Activated CD4-positive, alpha-beta T cell treated with anti-CD3 and anti-CD28 coated beads, Interleukin-2, amount 50 U/mL, for 4 hours (primary cell): ENCODE data around the gene NAV1.
"Not testable (repeated sequence)": the region's sequence is repeated elsewhere in the genome, so short reads cannot be mapped to it uniquely, and the experiment has no call there.

Experiments used
- DNase-seq, 2 experiments: peaks; one replicate each; pipeline ENCODE4 v3.0.0-alpha.2; 2020

NAV1 gene

DNA sequence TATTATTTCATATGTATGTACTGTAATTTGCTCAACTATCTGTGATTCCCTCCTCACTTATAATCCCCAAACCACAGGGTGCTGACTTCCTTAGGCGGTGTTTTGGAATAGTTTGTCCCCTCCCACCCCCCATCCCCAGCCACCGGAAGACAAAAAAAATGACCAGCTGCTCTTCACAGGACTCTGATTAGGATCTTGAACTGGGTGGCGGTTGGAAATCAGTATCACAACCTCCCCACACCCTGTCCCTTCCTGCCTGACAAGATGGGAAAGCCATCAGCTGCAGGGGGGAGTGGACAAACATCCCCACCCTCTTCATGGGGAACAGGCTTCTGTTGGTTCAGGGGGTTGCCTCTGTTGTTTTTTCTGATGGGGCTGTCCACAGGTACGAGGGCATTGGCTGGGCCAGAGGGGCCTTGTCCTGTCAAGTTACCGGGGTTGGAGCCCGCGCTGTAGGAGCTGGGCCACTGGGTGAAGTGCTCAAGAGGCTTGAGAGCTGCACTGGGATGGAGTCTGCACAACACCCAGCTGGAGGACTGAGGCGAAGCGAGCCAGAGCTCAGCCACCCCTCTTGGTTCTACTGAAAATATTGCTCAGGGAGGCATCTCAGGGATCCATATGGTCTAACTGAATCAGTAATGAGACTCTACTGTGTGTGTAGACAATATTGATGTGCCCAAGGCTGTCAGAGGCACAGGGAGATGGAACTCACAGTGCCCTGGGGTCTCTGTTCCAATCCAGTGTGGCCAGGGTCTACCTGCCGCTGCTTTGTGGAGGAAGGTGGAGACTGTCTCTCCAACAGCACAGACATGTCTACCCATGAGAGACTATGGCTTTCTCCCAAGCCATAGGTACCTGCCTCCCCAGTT lies 28.2 kb downstream of the NAV1 start:
- no peak for DNase-seq

DNA sequence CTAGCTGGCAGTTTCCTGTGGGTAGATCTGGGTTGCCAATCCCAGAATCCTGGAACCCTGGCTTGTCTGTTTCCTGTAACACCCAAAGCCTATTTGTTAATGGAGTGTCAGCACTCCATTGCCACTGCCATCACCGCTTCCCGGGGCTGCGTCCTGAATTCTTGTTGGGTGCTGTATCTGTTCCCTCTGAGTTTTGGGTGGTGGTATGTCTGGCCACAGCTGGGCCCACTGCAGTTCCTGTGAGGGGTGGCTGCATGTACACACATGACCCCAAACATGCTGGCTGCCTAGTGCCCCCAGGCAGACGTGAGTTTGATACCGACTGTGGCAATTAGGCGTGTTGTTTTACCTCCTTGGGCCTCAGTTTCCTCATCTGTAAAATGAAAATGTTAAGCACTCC lies 29.3 kb downstream of the NAV1 start:
- no peak for DNase-seq

DNA sequence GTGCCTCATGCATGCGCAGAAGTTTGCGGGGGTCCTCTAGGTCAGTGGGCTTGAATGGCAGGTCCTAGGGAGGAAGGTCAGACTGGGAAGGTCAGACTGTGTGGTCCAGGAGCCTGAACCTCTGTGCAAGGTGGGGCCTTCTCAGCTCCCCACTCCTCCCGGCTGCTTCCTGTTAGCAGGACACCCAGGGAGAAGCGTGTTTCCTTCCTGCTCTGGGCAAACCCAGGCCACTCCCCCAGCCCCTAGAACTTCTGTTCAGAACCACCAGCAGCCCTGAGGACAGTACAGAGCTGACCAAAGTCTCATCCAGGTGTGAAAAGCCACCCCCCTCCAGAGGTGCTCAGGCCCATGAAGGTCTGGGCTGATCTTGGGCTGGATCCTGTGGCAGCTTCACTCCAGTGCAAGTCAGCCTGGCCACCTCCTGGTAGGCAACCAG lies 29.9 kb downstream of the NAV1 start:
- no peak for DNase-seq

DNA sequence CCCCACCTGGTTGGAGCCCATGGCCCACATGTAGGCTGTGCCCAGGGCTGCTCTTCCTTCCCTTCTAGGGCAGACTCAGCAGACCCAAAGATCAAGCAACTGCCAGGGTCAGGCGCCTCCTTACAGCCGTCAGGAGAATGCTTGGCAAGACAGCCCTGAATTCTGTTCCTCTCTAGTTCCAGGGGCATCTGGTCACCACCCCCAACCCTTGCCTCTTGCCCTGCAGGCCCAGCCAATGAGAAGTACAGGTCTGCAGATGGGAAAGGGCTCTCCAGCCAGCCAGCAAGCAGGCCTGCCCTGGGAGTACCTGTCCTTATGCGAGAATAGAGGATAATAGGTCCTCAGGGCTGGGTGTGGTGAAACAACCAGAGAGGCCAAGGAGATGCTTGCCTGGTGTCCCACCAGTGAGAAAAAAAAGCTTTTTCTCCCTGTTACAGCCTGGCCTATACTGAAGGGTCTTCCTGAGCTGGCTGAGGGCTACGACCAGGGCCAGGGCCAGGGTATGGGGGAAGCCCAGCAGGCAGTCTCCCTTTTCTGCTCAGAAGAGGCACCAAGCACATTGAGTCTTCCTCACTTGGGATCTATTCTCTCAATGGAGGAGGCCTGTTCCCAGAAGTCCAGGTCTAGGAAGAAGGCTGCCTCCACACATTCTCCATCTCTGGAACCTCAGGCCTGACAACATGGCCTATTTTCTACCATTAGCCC lies 31.4 kb downstream of the NAV1 start:
- DNase-seq = no peak

DNA sequence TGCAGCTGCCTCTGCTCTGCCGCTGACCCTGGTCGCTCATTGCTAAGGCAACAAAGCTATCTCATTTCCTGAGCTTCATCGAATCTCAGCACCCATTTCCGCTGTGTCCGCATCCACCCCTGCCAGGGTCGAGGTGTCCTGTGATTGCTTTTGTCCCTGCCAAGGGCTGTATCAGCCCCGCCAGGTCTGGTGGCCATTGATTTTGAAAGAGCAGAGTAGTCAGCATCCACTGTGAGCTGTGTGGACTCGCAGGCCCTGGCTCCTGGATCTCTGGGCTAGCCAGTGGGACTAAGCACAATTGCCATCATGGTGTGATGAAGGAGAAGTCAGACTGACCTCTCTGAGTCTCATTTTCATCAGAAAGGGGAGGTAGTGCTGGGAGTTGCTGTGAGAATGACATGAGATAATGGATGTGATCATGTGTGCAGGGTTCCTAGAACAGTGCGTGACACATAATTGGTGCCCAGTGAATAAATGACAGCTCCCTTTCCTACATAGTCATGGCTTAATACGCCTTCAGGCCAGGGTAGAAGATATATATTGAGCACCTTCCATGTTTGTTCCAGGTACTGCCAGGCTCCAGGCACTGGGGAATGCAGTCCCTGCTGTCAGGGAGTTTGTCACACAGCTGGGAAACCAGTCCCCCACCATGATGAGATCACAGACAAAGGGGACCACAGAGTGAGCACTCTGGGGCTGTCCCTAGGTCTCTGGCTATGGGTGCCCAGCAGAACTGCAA lies 32.1 kb downstream of the NAV1 start:
- no peak for DNase-seq

DNA sequence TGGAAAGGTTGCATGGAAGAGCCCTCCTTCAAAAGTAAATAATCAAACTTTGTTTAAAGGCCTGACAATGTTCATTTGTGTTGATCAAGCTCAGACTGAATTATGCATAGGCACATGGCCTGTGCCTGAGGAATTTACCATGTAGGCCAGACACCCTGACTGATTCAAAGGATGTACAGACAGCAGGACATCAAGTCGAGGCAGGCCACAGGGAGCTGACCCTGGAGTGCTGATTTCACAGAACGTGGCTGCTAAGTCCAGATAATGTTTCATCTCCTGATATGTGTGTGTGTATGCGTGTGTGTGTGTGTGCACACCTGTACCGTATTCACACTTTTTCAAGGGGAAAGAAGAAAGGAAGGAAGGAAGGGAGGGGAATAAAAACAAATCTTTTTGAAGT lies 34.1 kb downstream of the NAV1 start:
- DNase-seq = no peak

DNA sequence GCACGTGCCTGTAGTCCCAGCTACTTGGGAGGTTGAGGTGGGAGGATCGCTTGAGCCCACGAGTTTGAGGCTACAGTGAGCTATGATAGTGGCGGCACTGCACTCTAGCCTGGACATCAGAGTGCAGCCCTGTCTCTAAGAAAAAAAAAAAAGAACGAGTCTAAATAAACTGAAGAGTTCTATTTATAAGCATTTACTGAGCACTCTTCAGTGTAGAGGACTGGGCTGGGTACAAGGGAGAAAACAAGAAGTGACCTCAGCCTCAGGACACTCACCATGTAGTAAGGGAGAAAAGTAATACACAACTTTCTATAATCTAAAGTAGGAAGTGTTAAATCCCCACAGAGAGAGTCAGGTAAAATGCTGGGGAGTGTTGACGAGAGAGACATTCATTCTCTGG lies 35.0 kb downstream of the NAV1 start:
- no peak for DNase-seq

DNA sequence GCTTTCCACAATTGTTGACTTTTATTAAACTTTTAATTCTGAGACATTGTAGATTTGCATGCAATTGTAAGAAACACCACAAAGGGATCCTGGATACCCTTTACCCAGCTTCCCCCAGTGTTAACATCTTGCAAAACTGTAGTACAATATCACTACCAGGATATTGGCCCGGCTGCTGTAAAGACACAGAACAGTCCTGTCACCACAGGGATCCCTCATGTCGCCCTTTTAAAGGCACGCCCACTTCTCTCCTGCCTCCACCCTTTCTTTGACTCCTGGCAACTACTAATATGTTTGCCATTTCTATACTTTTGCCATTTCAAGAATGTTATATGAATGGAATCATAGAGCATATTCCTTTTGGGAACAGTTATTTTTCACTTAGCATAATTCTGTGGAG lies 37.0 kb downstream of the NAV1 start:
- no peak for DNase-seq

DNA sequence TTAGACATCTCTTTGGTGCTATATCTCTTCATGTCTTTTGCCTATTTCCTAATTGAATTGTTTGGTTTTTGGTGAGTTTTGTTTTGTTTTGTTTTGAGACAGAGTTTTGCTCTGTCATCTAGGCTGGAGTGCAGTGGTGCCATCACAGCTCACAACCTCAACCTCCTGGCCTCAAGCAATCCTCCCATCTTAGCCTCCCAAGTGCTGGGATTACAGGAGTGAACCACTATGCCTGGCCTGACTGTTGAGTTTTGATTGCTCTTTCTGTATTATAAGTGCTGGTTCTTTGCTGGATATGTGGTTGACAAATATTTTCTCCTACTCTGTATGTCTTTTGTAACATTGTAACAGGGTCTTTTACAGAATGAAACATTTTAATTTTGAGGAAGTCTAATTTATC lies 38.0 kb downstream of the NAV1 start:
- no peak for DNase-seq

DNA sequence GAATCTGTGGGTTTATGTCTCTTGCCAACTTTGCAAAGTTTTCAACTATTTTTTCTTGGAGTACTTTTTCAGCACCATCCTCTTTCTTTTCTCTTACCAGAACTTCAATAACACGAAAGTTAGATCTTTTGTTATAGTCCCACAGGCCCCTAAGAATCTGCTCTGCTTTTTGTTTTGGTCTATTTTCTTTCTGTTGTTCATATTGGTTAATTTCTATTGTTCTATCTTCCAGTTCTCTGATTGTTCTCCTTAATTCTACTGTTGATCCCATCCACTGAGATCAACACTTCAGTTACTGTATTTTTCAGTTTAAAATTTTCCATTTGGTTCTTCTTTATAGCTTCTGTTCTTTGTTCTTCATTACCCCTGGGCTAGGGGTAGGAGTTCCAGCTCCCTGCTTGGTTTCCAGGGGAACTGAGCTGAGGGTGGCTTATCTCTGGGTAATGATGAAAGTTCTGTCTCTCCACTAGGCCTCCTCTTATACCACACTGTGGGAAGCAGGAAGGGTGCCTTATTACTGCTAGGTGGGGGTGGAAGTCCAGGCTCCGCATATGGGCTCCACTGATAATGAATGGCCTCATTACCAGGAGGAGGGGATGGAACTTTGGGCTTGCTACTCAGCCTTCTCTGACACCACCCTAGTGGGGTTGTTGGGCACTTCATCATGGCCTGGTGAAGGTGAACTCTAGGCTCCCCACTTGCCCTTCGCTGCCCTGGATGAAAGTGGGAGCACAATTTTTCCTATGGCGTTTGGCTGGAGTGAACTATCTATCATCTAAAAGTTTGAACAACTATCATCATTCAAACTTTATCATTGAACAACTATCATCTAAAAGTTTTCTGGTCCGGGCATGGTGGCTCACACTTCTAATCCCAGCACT lies 39.3 kb downstream of the NAV1 start:
- no peak for DNase-seq

DNA sequence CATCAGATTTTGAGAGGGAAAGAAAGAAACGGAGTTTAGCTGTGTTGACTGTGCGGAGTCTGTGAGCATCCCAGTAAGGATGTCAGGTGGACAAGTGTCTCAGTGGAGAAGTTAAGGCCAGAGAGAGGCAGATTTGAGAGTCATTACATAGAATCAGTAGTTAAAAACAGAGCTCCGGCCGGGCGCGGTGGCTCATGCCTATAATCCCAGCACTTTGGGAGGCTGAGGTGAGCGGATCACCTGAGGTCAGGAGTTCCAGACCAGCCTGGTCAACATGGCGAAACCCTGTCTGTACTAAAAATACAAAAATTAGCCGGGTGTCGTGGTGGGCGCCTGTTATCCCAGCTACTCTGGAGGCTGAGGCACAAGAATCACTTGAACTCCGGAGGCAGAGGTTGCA lies 42.4 kb downstream of the NAV1 start:
- not testable (repeated sequence) for DNase-seq

DNA sequence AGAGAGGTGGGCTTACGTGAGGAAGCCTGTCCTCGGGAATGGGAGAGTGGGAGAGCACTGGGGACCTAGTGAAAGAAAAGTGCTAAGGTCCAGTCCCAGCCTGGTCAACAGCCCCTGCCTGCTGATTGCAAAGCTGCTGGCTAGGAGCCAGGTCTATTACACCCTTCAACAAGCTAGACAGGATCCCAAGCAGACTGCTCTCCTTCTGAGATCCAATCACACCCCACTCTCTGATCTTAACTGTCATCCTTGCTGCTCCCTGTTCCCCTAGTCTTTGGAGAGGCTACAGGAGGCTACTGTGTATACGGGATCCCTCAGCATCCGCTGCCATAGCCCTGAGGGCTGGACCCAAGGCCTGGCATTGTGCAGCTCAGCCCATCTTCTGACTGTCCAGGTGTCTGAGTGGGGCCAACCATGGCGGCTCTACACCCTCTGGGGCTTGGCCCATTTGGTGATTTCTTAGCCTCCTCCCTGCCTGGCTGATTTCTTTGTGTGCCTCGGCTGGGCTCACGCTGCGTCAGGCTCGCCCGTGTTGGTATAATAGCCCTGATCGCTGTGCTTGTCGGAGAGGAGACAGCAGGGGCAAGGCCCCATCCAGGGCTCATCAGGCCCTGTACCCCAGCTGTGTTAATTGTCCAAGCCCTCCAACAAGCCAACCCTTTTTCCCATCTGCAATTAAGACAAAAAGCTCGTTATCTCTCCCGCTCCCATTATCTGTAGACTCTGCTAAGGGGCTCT lies 43.9 kb downstream of the NAV1 start:
- DNase-seq = no peak

DNA sequence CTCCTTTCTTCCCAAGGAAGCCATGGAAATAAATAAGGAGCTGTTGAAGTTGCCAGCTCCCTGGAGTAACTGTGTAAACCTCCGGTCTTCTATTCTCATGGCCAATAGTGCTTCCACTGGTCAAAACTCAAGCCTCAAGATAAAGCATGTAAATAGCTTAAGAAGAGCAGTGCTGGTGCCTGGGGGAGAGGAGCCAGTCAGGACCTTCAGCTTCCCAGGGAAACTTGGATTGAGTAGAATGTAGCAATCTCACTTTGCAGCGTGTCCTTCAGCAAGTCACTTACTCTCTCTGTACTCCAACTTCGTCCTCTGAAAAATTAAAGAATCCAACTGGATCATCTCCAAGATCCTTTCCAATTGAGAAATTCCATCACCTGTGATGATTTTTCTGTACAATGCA lies 44.7 kb downstream of the NAV1 start:
- no peak for DNase-seq

DNA sequence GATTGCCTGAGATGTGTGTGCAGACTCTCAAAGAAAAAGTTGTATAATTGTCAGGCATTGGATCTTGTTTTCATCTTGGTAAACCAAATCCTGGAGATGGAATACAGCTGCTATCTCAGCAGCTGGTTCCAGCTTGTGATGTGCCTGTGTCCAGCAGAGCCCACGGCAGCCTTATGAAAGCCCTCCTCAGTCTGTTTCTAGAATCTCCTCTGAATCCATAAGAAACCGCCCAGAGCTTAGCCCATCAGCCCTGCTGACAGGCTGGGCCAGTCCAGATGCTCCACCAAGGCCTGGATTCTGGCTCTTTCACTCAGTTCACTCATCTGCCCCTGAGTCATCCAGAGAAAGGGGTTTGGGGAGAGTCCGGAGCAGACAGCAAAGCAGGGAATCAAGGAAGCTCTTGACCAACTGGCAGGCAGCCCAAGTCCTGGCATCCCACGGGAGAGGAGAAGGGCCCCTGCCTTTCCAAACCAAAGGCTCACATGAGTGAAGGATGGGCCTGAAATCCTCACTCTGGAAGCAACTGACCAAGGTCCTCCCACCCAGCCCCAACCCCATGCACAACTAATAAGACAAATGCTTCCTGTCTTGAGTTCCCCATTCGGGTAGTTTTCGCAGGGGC lies 45.7 kb downstream of the NAV1 start:
- DNase-seq = no peak

DNA sequence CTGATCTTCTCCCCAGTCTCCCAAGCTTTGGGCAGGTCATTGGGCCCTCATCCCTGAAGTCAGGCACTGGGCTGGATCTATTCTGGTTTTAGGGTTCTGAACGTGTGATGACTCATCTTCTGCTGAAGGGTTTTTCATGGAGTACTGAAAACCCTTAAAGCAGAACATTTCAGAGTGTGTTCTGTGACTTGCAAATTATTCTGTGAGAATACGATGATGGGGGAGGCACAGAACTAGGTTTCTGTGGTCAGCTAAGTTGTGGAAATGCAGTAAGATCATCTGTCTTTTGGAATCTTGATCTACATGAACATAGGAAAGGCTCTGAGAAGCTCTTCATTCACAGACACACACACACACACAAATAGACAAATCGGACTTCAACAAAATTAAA lies 46.2 kb downstream of the NAV1 start:
- DNase-seq = no peak

DNA sequence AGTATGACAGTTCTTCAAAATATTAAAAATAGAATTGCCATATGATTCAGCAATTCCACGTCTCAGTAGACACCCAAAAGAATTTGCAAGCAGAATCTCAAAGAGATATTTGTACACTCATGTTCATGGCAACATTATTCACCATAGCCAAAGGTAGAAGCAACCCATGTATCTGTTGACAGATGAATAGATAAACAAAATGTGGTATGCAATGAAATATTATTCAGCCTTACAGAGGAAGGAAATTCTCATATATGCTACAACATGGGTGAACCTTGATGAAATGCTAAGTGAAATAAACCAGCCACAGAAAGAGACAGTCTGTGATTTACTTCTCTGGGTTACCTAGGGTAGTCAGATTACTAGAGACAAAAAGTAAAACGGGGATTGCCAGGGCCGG lies 47.0 kb downstream of the NAV1 start:
- no peak for DNase-seq

DNA sequence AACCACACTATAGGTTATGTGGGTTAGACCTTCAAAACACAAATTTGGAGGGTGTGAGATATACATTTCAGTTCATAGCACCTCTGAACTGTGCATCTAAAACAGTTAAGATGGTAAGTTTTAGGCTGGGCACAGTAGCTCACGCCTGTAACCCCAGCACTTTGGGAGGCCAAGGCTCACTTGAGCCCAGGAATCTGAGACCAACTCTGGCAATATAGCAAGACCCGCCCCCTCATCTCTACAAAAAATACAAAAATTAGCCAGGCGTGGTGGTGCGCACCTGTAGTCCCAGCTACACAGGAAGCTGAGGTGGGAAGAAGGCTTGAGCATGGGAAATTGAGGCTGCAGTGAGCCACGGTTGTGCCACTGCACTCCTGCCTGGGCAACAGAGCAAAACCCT lies 47.9 kb downstream of the NAV1 start:
- no peak for DNase-seq

DNA sequence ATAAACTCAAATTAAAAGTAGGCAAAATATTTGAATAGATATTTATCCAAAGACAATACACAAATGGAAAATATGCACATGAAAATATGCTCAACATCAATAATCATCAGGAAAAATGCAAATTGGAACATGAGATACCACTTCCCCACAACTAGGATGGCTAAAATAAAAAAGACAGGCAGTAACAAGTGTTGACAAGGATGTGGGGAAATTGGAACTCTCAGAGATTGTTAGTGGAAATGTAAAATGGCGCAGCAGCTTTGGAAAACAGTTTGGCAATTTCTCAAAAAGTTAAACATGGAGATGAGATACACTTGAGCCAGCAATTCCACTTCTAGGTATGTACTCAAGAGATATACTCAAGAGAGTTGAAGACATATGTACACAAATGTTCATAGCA lies 48.8 kb downstream of the NAV1 start:
- no peak for DNase-seq
